HepG2 (cell line): ENCODE measurements around the gene NAGA. TPM values are rescaled to one million over a fixed set of nuclear protein-coding genes. Genes with fewer than 3 reads are reported as not detected.
A peak's percentile ranks its signal among the peaks of the same experiment; 100 is the strongest.

Experiments used
- DPF2 ChIP-seq: sonication (generic); formaldehyde crosslinking; IDR thresholded peaks from 2 replicates; pipeline ENCODE4 v1.4.0; 2020; ENCODE audit warnings: mild to moderate bottlenecking, low read depth, missing genetic modification reagents, borderline replicate concordance
- FOXK1 ChIP-seq: sonication (generic); formaldehyde crosslinking; IDR thresholded peaks from 2 replicates; pipeline ENCODE4 v1.4.0; 2020; ENCODE audit warnings: low read depth, missing genetic modification reagents, borderline replicate concordance
- HNF1A ChIP-seq, 2 experiments: sonication (generic) in 1 of 2; formaldehyde crosslinking in 1 of 2; IDR thresholded peaks; 2 replicates each; pipeline versions ENCODE4 v1.4.0 to v1.6.1; 2016 to 2020; ENCODE audit warnings: borderline replicate concordance in 1 of 2, low read depth in 1 of 2, mild to moderate bottlenecking in 1 of 2, missing genetic modification reagents in 1 of 2
- HNRNPLL ChIP-seq: fragments of 200-400 bp; formaldehyde crosslinking; IDR thresholded peaks from 2 replicates; pipeline ENCODE4 v1.6.1; 2017; ENCODE audit warnings: mild to moderate bottlenecking, low read depth, low read length; ENCODE audit not compliant: poor library complexity, severe bottlenecking
- ISX ChIP-seq: sonication (generic); formaldehyde crosslinking; conservative IDR thresholded peaks from 2 replicates; pipeline ENCODE4 v1.5.0; 2020; ENCODE audit warnings: missing genetic modification reagents
- SKIL ChIP-seq: sonication (generic); formaldehyde crosslinking; IDR thresholded peaks from 2 replicates; pipeline ENCODE4 v1.8.0; 2022; ENCODE audit warnings: missing genetic modification reagents, mild to moderate bottlenecking, moderate library complexity, borderline replicate concordance
- SMAD1 ChIP-seq: sonication (generic); formaldehyde crosslinking; IDR thresholded peaks from 2 replicates; pipeline ENCODE4 v1.4.0; 2020; ENCODE audit warnings: missing genetic modification reagents, low read depth, mild to moderate bottlenecking, borderline replicate concordance
- SP5 ChIP-seq: IDR thresholded peaks from 2 replicates; pipeline ENCODE4 v1.6.1; 2016; ENCODE audit warnings: low read depth, borderline replicate concordance
- TEAD2 ChIP-seq: sonication (generic); formaldehyde crosslinking; IDR thresholded peaks from 2 replicates; pipeline ENCODE4 v1.9.0; 2021; ENCODE audit warnings: missing genetic modification reagents
- ZBTB34 ChIP-seq: sonication (generic); formaldehyde crosslinking; IDR thresholded peaks from 2 replicates; pipeline ENCODE4 v1.8.0; 2022; ENCODE audit warnings: mild to moderate bottlenecking, missing genetic modification reagents
- ZNF124 ChIP-seq: sonication (generic); formaldehyde crosslinking; IDR thresholded peaks from 2 replicates; pipeline ENCODE4 v1.4.0; 2020; ENCODE audit warnings: missing genetic modification reagents
- ZNF253 ChIP-seq: sonication (generic); formaldehyde crosslinking; IDR thresholded peaks from 2 replicates; pipeline ENCODE4 v1.8.0; 2022; ENCODE audit warnings: mild to moderate bottlenecking, missing genetic modification reagents, borderline replicate concordance
- ZNF569 ChIP-seq: sonication (generic); formaldehyde crosslinking; IDR thresholded peaks from 2 replicates; pipeline ENCODE4 v1.5.0; 2020; ENCODE audit warnings: mild to moderate bottlenecking, missing genetic modification reagents, moderate library complexity, borderline replicate concordance
- ZSCAN12 ChIP-seq: sonication (generic); formaldehyde crosslinking; IDR thresholded peaks from 2 replicates; pipeline ENCODE4 v1.9.0; 2021; ENCODE audit warnings: mild to moderate bottlenecking, missing genetic modification reagents
- polyA plus RNA-seq, 8 experiments: library from polyadenylated mRNA; depleted of rRNA in 3 of 8; stranded (reverse) in 7 of 8; unstranded in 1 of 8; fragments of >200 nt; fragmentation: Illumina TruSeq in 4 of 8; extraction: Trizol in 4 of 8; gene quantifications; 2 replicates each; pipeline versions ENCODE4 v1.2.1 to v1.2.3, GENCODE V29; 2011 to 2016; ENCODE audit warnings: low read depth in 4 of 8, missing spikeins in 1 of 8, mixed read lengths in 1 of 8; ENCODE audit not compliant: insufficient read depth in 1 of 8
- total RNA-seq, 5 experiments: library from RNA; depleted of rRNA; stranded (reverse); fragments of >200 nt; fragmentation: Illumina TruSeq; extraction: Trizol; gene quantifications; 2 replicates each; pipeline ENCODE4 v1.2.3, GENCODE V29; 2016; ENCODE audit warnings: low read depth in 1 of 5
- TF ChIP-seq, protein P1 (sequence below): sonication (generic); IDR thresholded peaks from 2 replicates; pipeline ENCODE4 v1.6.1; 2016; ENCODE audit warnings: low read depth, borderline replicate concordance

The NAGA gene
- total and polyA plus RNA-seq, 2 of the 13 experiments (the other 11 are each of a cell fraction or from before 2014, with no cell fraction given): 15.1 to 23.4 TPM

DNA sequence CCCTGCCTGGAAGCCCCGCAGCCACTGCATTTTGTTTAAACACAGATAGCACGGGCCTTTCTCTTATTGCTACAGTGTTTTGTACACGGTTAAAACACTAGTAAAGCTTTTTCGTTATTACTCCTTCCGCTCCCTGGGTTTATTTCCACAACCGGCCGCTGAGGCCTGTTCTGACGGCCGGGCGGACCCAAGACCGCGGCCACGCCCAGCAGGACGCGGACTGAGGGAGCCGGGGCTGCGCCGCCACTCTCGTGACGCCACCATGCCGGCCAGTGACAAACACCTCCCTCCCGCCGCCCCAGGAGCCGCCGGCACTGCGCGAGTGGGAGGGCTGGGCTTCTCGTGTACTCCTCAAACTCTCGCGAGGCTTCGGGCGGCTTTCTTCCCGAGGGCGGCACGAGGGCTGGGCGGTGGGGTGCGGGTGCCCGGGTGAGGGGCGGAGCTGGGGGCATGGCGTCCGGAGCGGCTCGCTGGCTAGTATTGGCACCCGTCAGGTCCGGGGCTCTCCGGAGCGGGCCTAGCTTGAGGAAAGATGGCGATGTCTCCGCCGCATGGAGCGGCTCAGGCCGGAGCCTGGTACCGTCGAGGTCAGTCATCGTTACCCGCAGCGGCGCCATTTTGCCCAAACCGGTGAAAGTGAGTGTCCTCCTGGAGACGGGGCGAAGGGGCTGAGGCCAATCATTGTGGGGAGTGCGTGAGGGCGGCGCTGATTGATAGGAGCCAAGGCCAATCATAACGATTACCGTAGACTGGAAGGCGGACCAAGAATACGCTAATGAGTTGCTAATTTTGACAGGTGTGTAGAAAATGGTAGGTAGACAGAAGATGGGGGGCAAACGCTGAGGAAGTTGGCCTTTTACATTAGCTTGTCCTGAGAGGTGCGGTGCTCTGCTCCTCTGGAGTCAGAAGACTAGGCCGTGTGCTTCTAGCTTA is 9.0 kb upstream of the NAGA start, which contains the start of gene SMDT1 (continued):
- peak; percentile 64; the same call in 1 of the 2 replicates for TF ChIP-seq SP5 (CRISPR knock-in tag)
- TF ChIP-seq HNRNPLL: peak; percentile 77
- peak; percentile 42; the same call in 1 of the 2 replicates for TF ChIP-seq FOXK1 (CRISPR knock-in tag)
- no peak for TF ChIP-seq TEAD2 (CRISPR knock-in tag)
- TF ChIP-seq ZNF124 (CRISPR knock-in tag): 0 out of 2 replicates have a peak, but pooled peaks have one; percentile 31
- TF ChIP-seq, protein P1, sequence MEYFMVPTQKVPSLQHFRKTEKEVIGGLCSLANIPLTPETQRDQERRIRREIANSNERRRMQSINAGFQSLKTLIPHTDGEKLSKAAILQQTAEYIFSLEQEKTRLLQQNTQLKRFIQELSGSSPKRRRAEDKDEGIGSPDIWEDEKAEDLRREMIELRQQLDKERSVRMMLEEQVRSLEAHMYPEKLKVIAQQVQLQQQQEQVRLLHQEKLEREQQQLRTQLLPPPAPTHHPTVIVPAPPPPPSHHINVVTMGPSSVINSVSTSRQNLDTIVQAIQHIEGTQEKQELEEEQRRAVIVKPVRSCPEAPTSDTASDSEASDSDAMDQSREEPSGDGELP: 0 out of 2 replicates have a peak, but pooled peaks have one; percentile 8
- peak; percentile 59; the same call in 1 of the 2 replicates for TF ChIP-seq SMAD1 (CRISPR knock-in tag)
- TF ChIP-seq ZBTB34 (CRISPR knock-in tag): no peak
- 0 out of 2 replicates have a peak, but pooled peaks have one; percentile 30 for TF ChIP-seq ZNF569 (CRISPR knock-in tag)
- TF ChIP-seq ZSCAN12 (CRISPR knock-in tag): 0 out of 2 replicates have a peak, but pooled peaks have one; percentile 73
- TF ChIP-seq ISX: no peak; the same call in 1 of the 2 replicates
- peak; percentile 80; the same call in 1 of the 2 replicates for TF ChIP-seq ZNF253 (CRISPR knock-in tag)
- no peak for TF ChIP-seq HNF1A (IDR thresholded peaks at IDR 0.05; ENCODE audit: low read depth)
- peak; percentile 73; the same call in 1 of the 2 replicates for TF ChIP-seq HNF1A (CRISPR knock-in tag; IDR thresholded peaks at IDR 0.05; ENCODE audit: borderline replicate concordance)
- TF ChIP-seq SKIL (CRISPR knock-in tag): no peak; the same call in 1 of the 2 replicates
- TF ChIP-seq DPF2: no peak
